HepG2 (cell line): ENCODE results near the gene HYOU1. TPM values are rescaled to one million over a fixed set of nuclear protein-coding genes. Genes with fewer than 3 reads are reported as not detected.
A peak's percentile ranks its signal among the peaks of the same experiment; 100 is the strongest.

Experiments used
- CAMTA2 ChIP-seq: sonication (generic); formaldehyde crosslinking; IDR thresholded peaks from 2 replicates; pipeline ENCODE4 v1.4.0; 2020; ENCODE audit warnings: mild to moderate bottlenecking, missing genetic modification reagents, borderline replicate concordance
- HDAC1 ChIP-seq: sonication (generic); formaldehyde crosslinking; IDR thresholded peaks from 2 replicates; pipeline ENCODE4 v1.5.1; 2020; ENCODE audit warnings: mild to moderate bottlenecking, missing genetic modification reagents
- PRDM15 ChIP-seq: sonication (generic); formaldehyde crosslinking; IDR thresholded peaks from 2 replicates; pipeline ENCODE4 v1.4.0; 2020; ENCODE audit warnings: missing genetic modification reagents
- SIN3A ChIP-seq: IDR thresholded peaks from 2 replicates; pipeline ENCODE4 v1.6.1; 2011; ENCODE audit warnings: low read depth, mild to moderate bottlenecking, control low read depth, low read length, borderline replicate concordance
- THYN1 ChIP-seq: sonication (generic); formaldehyde crosslinking; IDR thresholded peaks from 2 replicates; pipeline ENCODE4 v1.8.1; 2023; ENCODE audit warnings: low read depth, mild to moderate bottlenecking, moderate library complexity, missing genetic modification reagents, borderline replicate concordance
- USF2 ChIP-seq, 2 experiments: sonication (generic) in 1 of 2; formaldehyde crosslinking in 1 of 2; IDR thresholded peaks; 2 replicates each; pipeline versions ENCODE4 v1.5.1 to v1.6.1; 2011 to 2020; ENCODE audit warnings: borderline replicate concordance in 1 of 2, low read depth in 1 of 2, low read length in 1 of 2, mild to moderate bottlenecking in 1 of 2, missing genetic modification reagents in 1 of 2, moderate library complexity in 1 of 2
- YEATS4 ChIP-seq: sonication (generic); formaldehyde crosslinking; IDR thresholded peaks from 2 replicates; pipeline ENCODE4 v1.4.0; 2020; ENCODE audit warnings: missing genetic modification reagents, borderline replicate concordance
- ZBTB44 ChIP-seq: sonication (generic); formaldehyde crosslinking; IDR thresholded peaks from 2 replicates; pipeline ENCODE4 v1.4.0; 2020; ENCODE audit warnings: missing genetic modification reagents
- ZNF318 ChIP-seq: sonication (generic); formaldehyde crosslinking; IDR thresholded peaks from 2 replicates; pipeline ENCODE4 v1.4.0; 2020; ENCODE audit warnings: mild to moderate bottlenecking, missing genetic modification reagents
- ZNF691 ChIP-seq: sonication (generic); formaldehyde crosslinking; IDR thresholded peaks from 2 replicates; pipeline ENCODE4 v1.4.0; 2020; ENCODE audit warnings: missing genetic modification reagents, low read depth, mild to moderate bottlenecking, borderline replicate concordance
- polyA plus RNA-seq, 8 experiments: library from polyadenylated mRNA; depleted of rRNA in 3 of 8; stranded (reverse) in 7 of 8; unstranded in 1 of 8; fragments of >200 nt; fragmentation: Illumina TruSeq in 4 of 8; extraction: Trizol in 4 of 8; gene quantifications; 2 replicates each; pipeline versions ENCODE4 v1.2.1 to v1.2.3, GENCODE V29; 2011 to 2016; ENCODE audit warnings: low read depth in 4 of 8, missing spikeins in 1 of 8, mixed read lengths in 1 of 8; ENCODE audit not compliant: insufficient read depth in 1 of 8
- total RNA-seq, 5 experiments: library from RNA; depleted of rRNA; stranded (reverse); fragments of >200 nt; fragmentation: Illumina TruSeq; extraction: Trizol; gene quantifications; 2 replicates each; pipeline ENCODE4 v1.2.3, GENCODE V29; 2016; ENCODE audit warnings: low read depth in 1 of 5

Gene HYOU1
- total and polyA plus RNA-seq, 2 of the 13 experiments (the other 11 are each of a cell fraction or from before 2014, with no cell fraction given): 127 to 155 TPM

- 0 out of 2 replicates have a peak, but pooled peaks have one; percentile 18 for TF ChIP-seq ZNF318 (CRISPR knock-in tag)
- no peak for TF ChIP-seq PRDM15
- peak; percentile 40; the same call in 1 of the 2 replicates for TF ChIP-seq HDAC1
- TF ChIP-seq YEATS4 (CRISPR knock-in tag): 0 out of 2 replicates have a peak, but pooled peaks have one; percentile 0
- 0 out of 2 replicates have a peak, but pooled peaks have one; percentile 13 for TF ChIP-seq CAMTA2
- no peak for TF ChIP-seq USF2 (IDR thresholded peaks at IDR 0.05; ENCODE audit: low read depth, low read length)
- no peak for TF ChIP-seq USF2 (CRISPR knock-in tag; IDR thresholded peaks at IDR 0.05; ENCODE audit: borderline replicate concordance)
- no peak for TF ChIP-seq SIN3A
- TF ChIP-seq ZNF691 (CRISPR knock-in tag): peak; percentile 25; the same call in 1 of the 2 replicates
- TF ChIP-seq ZBTB44: no peak
- no peak for TF ChIP-seq THYN1
These were observed 58.7 kb downstream of the HYOU1 start (continued) for GRCh38 chr11:118998388-118998717.
